NCI-H524 (cell line): ENCODE data around the gene REX1BD.
"Not testable (repeated sequence)": the region's sequence is repeated elsewhere in the genome, so short reads cannot be mapped to it uniquely, and the experiment has no call there.

Experiments used
- DNase-seq, 2 experiments: peaks; one replicate each; lab custom pipeline; 2025; lab: John Stamatoyannopoulos, UW

Gene REX1BD

GRCh38 chr19:18577365-18577914 lies 11.2 kb upstream of the REX1BD start:
- no peak for DNase-seq

- DNase-seq, result no peak
Observed at GRCh38 chr19:18580311-18580710, 8.3 kb upstream of the REX1BD start.

- no peak for DNase-seq
Observed at GRCh38 chr19:18586306-18586705, 2.3 kb upstream of the REX1BD start.

GRCh38 chr19:18587561-18587960 lies 1.0 kb upstream of the REX1BD start:
- no peak for DNase-seq

- DNase-seq, result no peak
Observed at GRCh38 chr19:18587962-18588610, 512 bp upstream of the REX1BD start.

- DNase-seq, result peak in 1 of 2 experiments; percentile 65
Observed at GRCh38 chr19:18589380-18590272, 1.0 kb downstream of the REX1BD start.

- peak; percentile 40 to 49 for DNase-seq
Observed at GRCh38 chr19:18590273-18591272, 2.0 kb downstream of the REX1BD start.

- no peak for DNase-seq
Observed at GRCh38 chr19:18591735-18592385, 3.3 kb downstream of the REX1BD start.

- not testable (repeated sequence) for DNase-seq
Observed at GRCh38 chr19:18592732-18593131, 4.1 kb downstream of the REX1BD start.

GRCh38 chr19:18593367-18594095 lies 4.9 kb downstream of the REX1BD start:
- no peak for DNase-seq

GRCh38 chr19:18594096-18594823 lies 5.7 kb downstream of the REX1BD start:
- peak; percentile 51 to 72 for DNase-seq

- DNase-seq, result peak in 1 of 2 experiments; percentile 48
Observed at GRCh38 chr19:18594824-18595373, 6.3 kb downstream of the REX1BD start.

GRCh38 chr19:18595475-18595874 lies 6.9 kb downstream of the REX1BD start:
- no peak for DNase-seq

- DNase-seq, result peak; percentile 40 to 54
Observed at GRCh38 chr19:18596752-18597157, 8.2 kb downstream of the REX1BD start.

GRCh38 chr19:18597809-18598660 lies 9.4 kb downstream of the REX1BD start:
- DNase-seq, result peak in 1 of 2 experiments; percentile 30

- no peak for DNase-seq
Observed at GRCh38 chr19:18599485-18599884, 10.9 kb downstream of the REX1BD start.

GRCh38 chr19:18600692-18601397 lies 12.2 kb downstream of the REX1BD start:
- not testable (repeated sequence) for DNase-seq

GRCh38 chr19:18601875-18602274 lies 13.3 kb downstream of the REX1BD start:
- DNase-seq, result no peak
